ENCODE measurements around the gene ZNF605. TPM values are rescaled to one million over a fixed set of nuclear protein-coding genes. Genes with fewer than 3 reads are reported as not detected.

The ZNF605 gene
- total and polyA plus RNA-seq, 2 donors (not counting 3 experiments of a cell fraction or from before 2014, with no cell fraction given): 2.4 to 11.3 TPM

- Histone ChIP-seq H3K9me1 (replicated peaks; ENCODE audit: control insufficient read depth, extremely low read depth, insufficient read depth, low read length) (no peaks in the 10 kb centered on the region), H3K4me3 (replicated peaks in 1 of 3; ENCODE audit: insufficient read depth in 1 of 3, low read depth in 1 of 3, low read length in 3 of 3) (no peak overlapping the region), H3K9me3 (replicated peaks; ENCODE audit: control insufficient read depth, insufficient read depth, low read length) (peaks cover 3% of the 10 kb centered on the region), H3K27ac (ENCODE audit: insufficient read depth, low read depth, low read length) (no peak overlapping the region), H3K36me3 (ENCODE audit: control insufficient read depth in 2 of 2, extremely low read depth in 1 of 2, insufficient read depth in 2 of 2, low read length in 2 of 2) (peaks cover 0 to 2% of the 10 kb centered on the region in 2 experiments), H4K20me1 (replicated peaks; ENCODE audit: control insufficient read depth, extremely low read depth, insufficient read depth, low read length) (no peaks in the 10 kb centered on the region), H3K27me3 (ENCODE audit: control insufficient read depth in 2 of 2, insufficient read depth in 2 of 2, low read length in 2 of 2) (no peaks in the 10 kb centered on the region), H3K4me1 (ENCODE audit: control insufficient read depth, extremely low read depth, insufficient read depth, low read length) (peaks cover 8% of the 10 kb centered on the region), H3K4me2 (ENCODE audit: insufficient read depth, low read length) (no peak overlapping the region), H2AFZ (ENCODE audit: low read depth, low read length) (no peak overlapping the region), H3K79me2 (ENCODE audit: control insufficient read depth, insufficient read depth, low read length) (peaks cover 22% of the 10 kb centered on the region), H3K9ac (replicated peaks; ENCODE audit: extremely low read depth, insufficient read depth, low read length) (no peak overlapping the region)
- dilution Hi-C loops (cut with MboI; ENCODE audit: extremely low pct_ligation_motif_present, low sequenced_read_pairs) (no loop called here), intact Hi-C loops (cut with micrococcal nuclease) (loop anchor here (2.0 kb wide), 1 partner anchor 67 kb away; the partner anchor contains the start of gene CHFR)
- no TSS peak for BruUV-seq (replicated peaks)
- no peak for TF ChIP-seq CTCF (IDR thresholded peaks at IDR 0.05; ENCODE audit: extremely low read depth in 1 of 2, insufficient read depth in 1 of 2, low read depth in 1 of 2, low read length in 2 of 2)
- TF ChIP-seq POLR2AphosphoS5 (IDR thresholded peaks at IDR 0.05; ENCODE audit: insufficient read depth, low read depth, low read length): no peak
- TF ChIP-seq MYC (IDR thresholded peaks at IDR 0.05; ENCODE audit: low read depth, low read length): no peak
- TF ChIP-seq GATA2 (IDR thresholded peaks at IDR 0.05; ENCODE audit: insufficient read depth, insufficient read length, low read depth, low read length): no peak
- TF ChIP-seq MAX (IDR thresholded peaks at IDR 0.05; ENCODE audit: insufficient read depth, insufficient read length): no peak
- no peak for TF ChIP-seq FOS (IDR thresholded peaks at IDR 0.05; ENCODE audit: borderline replicate concordance, insufficient read depth, low read length)
- no peak for TF ChIP-seq JUN (IDR thresholded peaks at IDR 0.05; ENCODE audit: borderline replicate concordance, insufficient read depth, insufficient read length, low read depth)
- TF ChIP-seq EZH2 (IDR thresholded peaks at IDR 0.05; ENCODE audit: borderline replicate concordance, low read depth, low read length, severe bottlenecking): no peak
- no peak for TF ChIP-seq POLR2A (IDR thresholded peaks at IDR 0.05; ENCODE audit: low read depth, low read length)
- POLR2A ChIA-PET: no interaction called here
- CTCF ChIA-PET: no interaction called here
- FAIRE-seq (no peak), DNase-seq (ENCODE audit: low read depth, low spot score) (no peak)
Observed at GRCh38 chr12:132953771-132954170, 2.3 kb downstream of the ZNF605 start.
